Fibroblast of lung (primary cell): ENCODE data around the gene KBTBD7.

Experiments
- EZH2 ChIP-seq: IDR thresholded peaks from 2 replicates; pipeline ENCODE4 v1.5.1; 2012; ENCODE audit warnings: low read length, control low read depth, mild to moderate bottlenecking; ENCODE audit errors: missing control alignments
- TF ChIP-seq, protein P1 (sequence below), 2 donors: IDR thresholded peaks in 1 of 2; conservative IDR thresholded peaks in 1 of 2; 1 replicate in 1 of 2; 2 replicates in 1 of 2; pipeline ENCODE4 v1.5.1; 2011 to 2012; ENCODE audit warnings: low read length in 2 of 2, control low read depth in 1 of 2, inconsistent platforms in 1 of 2, low read depth in 1 of 2, mild to moderate bottlenecking in 1 of 2

DNA sequence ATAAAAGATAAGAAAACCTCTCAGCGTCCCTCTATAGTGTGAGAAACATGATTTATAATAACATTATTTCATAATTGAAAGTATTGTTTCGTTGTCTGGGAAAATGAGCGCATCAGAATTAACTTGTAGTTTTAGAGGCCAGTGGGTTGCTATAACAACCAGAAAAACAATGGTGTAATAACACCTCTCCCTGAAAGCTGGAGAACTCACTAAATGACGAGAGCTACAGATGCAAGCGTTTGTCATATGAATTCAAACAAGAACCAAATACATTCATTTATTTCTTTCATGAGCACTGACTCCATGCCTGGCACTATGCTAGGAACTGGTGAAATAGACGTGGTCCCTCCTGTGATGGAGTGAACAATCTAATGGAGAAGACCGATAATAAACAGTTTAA, 16.3 kb downstream of the KBTBD7 start:
- TF ChIP-seq, protein P1, sequence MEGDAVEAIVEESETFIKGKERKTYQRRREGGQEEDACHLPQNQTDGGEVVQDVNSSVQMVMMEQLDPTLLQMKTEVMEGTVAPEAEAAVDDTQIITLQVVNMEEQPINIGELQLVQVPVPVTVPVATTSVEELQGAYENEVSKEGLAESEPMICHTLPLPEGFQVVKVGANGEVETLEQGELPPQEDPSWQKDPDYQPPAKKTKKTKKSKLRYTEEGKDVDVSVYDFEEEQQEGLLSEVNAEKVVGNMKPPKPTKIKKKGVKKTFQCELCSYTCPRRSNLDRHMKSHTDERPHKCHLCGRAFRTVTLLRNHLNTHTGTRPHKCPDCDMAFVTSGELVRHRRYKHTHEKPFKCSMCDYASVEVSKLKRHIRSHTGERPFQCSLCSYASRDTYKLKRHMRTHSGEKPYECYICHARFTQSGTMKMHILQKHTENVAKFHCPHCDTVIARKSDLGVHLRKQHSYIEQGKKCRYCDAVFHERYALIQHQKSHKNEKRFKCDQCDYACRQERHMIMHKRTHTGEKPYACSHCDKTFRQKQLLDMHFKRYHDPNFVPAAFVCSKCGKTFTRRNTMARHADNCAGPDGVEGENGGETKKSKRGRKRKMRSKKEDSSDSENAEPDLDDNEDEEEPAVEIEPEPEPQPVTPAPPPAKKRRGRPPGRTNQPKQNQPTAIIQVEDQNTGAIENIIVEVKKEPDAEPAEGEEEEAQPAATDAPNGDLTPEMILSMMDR (conservative IDR thresholded peaks at IDR 0.05 in 1 of 2, IDR thresholded peaks at IDR 0.05 in 1 of 2; ENCODE audit: low read depth in 1 of 2, low read length in 2 of 2): no peak
- no peak for TF ChIP-seq EZH2
